HG02642 (cell line): ENCODE data around the gene ATP2A3.

Source experiments
- ATAC-seq: cut with Tn5 transposase; IDR thresholded peaks from one replicate; pipeline ENCODE4 v1.9.1; 2021; ENCODE audit warnings: mild to moderate bottlenecking; ENCODE audit not compliant: unreplicated experiment, poor library complexity

The ATP2A3 gene

DNA sequence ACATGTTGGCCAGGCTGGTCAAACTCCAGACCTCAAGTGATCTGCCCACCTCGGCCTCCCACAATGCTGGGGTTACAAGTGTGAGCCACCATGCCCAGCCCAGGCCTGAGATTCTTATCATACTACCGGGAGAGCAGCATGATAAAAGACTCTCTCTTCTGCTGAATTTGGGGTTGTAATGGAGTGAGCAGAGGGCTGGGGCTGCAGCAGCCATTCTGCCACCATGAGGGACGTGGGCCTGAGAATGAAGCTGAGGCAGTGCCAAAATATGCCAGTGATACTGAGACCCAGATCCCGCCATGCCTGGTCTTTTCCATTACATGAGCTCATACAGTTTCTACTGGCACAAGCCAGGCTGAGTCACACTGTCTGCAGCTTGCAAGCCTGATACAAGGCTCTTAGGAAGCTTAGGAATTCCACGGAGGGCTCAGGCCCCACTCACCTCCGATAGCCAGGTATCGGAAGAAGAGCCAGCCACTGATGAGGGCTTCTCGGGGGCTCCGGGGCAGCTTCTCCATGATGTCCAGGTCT, 28.3 kb downstream of the ATP2A3 start:
- no peak for ATAC-seq

DNA sequence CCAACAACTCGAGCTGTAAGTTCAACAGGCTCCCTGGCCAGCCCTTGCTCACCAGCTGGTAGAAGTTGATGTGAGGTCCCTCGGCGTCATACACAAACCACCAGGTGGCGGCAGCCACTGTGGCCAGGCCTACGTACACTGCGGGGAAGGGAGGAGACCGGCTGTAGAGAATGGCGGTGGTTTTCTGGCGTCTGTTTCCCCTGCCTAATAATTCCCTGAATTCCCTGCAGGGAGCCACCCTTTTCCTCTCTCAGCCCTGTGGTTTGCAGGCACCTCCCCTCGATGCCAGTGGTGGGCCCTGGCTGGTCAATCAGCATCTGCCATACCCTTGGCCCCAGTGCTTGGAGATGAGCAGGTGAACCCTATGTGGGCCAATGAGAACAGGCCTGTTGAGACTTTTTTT, 29.1 kb downstream of the ATP2A3 start:
- no peak for ATAC-seq

DNA sequence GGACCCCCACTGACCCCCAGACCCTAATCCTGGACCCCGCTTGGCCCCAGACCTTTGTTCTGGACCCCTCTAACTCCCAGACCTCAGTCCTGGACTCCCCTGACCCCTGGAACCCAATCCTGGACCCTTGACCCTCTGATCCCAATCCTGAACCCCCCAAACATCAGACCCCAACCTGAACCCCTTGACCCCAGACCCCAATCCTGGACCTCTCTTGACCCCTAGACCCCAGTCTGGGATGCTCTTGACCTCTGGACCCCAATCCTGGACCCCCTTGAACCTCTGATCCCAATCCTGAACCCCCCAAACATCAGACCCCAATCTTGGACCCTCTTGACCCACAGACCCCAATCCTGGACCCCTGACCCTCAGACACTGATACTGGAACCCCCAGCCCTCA, 34.5 kb downstream of the ATP2A3 start:
- ATAC-seq, result no peak

DNA sequence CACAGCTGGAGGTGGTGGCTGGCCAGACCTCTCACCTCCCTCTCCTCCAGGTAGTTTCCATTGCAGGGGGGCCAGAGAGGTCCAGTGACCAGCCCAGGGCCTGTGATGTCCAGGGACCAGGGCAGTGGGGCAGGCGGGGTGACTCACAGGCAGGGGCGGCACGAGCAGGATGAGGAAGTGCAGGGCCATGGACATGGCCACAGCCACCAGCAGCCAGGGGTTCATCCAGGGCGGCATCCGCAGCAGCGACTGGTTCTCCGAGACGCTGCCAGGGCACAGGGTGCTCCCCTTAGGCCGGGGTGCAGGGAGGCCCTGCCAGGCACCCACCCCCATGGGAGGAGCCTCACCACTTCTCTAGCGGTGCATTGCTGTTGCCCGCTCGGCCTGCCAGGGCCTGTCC, 35.1 kb downstream of the ATP2A3 start:
- no peak for ATAC-seq

DNA sequence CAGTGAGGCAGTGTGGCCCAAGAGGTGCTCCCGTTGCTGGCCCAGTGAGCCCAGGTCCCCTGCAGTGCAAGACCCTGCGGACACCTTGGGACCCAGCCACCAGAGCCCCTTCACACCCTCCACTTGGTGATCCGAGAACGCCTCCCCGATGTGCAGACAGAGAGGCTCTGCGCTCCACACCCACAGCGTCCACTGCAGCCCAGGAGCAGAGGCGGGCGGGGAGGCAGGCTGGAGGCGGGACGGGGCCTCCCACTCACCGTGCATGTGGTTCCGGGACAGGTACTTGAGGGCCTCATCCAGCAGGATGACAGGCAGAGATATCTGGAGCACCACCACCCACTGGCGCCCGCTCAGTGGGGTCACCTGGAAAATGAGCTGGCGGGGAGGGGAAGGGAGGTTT, 35.8 kb downstream of the ATP2A3 start:
- ATAC-seq, result no peak

DNA sequence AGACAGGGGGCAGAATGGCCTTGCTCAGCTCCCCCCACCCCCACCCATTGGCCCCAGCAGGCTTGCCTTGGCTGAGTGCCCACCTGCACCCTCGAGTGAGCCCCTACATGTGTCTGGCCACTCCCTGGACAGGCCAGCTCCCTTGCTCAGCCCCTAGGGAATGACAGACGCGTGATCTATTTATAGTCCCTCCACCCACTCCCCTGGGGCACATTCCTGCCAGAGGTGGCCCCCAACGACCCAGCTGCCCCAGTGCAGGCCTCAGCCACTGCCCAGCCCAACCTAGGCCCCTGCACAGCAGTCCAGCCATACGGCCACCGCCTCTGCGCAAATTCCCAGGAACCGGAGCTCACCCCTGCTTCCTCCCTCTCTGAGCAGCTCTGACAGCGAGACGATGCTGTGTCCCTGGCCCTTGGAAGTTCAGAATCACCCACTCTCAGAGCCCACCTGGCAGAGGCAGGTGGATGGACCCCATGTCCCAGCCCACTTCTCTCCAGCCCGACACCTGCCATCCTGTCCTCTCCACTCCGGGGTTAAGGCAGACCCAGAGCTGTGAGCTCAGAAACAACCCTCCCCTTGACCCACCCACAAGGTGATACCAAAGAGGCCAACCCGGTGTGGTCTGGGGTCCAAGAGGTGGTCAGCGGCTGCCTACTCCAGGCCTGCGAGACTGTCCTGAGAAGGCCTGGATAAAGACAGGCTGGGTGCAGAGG, 36.5 kb downstream of the ATP2A3 start:
- ATAC-seq, result no peak

DNA sequence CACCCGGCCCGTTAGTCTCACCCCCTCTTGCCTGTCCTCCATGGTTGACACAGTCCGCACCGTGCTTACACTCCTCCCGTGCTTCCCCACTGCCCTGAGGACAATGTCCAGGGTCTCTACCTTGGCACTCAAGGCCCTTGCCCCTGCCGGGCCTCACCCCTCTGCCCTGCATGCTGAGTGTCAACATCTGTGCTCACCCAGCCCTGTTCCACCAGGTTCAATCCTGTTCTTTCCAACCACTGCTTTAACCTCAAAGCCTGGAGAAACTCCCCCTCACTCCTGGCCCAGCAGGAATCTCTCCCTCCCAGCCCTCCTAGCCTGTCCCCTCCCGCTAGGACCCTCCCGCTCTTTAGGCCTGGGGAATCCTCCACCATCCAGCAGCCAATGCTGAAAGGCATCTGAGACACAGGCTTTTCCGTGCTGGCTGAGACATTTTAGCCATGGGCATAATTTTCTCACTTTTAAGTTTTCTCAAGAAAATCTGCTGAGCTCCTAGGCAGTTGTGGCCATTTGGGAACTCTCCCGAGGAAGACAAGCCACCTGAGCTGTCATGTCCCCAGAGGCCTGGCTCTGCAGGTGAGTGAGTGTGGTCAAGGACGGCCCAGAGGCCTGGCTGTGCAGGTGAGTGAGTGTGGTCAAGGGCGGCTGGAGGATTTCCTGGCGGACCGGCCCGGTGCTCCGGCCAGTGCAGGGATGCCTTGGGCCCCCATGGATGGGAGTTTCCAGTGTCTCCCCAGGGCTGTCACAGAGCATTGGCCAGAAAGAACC, 37.2 kb downstream of the ATP2A3 start:
- no peak for ATAC-seq

DNA sequence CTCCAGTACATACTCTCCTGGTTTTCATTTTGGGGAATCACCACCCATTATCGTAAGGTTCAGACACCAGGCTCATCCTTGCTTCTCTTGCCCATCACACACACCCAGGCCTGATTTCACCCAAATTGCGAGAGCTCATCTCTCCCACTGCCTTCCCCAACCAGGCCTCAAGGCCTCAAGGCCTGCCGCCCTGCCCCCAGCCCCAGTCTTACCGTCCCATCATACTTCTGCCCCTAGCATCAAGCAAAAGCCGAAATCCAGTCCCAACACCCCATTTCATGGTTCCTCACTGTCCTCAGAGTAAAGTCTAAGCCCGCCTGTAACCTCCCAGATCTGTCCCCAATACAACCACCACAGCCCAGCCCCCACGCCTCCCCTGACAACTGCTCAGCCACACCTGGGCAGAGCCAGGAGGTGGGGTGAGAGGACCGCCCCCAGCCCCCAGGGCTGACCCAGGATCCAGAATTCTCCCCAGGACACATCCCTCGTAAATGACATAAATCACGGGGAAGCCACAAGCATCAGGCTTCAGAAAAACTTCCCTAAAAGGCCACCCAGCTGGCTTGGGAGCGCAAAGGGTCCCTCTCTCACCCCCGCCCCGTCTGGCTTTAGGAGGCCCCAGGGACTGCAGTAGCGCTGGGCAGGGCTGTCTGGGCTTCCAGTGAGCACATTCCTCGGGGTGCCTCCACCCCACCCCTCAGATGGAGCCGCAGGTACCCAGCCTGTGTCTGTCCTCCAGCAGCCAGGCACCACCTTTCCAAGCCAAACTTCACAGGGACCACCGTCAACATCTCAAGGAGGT, 38.4 kb downstream of the ATP2A3 start:
- ATAC-seq, result no peak

DNA sequence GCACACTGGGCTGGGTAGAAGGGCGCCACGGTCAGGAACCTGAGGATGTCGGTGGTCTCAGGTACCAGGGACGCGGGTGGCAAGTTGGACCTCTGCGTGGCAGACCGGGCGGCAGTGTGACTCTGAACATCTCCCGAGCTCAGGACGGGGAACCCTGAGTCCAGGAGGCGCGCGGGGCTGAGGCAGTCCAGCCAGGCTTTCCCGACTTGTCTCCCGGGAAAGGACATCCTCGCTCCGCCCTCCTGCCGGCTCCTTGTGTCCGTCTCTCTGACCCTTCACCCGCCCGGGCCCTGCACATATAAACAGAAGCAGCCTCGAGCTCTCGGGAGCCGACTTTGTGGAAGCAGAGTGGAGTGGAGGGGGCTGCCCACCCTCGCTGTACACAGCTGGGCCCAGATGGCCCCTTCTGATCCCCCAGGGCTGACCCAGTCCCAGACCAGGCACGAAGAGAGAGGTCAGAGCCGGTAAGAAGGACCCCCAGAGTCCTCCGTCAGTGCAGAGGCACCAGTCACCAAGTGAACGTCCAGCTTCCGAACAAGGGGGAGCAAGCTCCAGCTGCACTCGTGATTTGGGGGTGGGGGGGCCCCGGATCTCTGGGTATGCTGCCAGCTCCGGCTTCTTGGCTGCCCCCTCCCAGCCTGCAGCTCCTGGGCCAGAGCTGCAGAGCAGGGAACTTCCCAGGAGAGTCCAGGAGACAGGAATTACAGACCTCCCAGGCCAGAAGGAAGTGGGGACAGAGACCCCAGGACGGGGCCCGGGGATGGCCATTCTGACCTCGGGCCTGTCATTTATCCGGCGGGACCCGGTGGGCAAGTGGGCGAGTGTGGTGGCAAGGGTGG, 39.5 kb downstream of the ATP2A3 start:
- ATAC-seq, result no peak

DNA sequence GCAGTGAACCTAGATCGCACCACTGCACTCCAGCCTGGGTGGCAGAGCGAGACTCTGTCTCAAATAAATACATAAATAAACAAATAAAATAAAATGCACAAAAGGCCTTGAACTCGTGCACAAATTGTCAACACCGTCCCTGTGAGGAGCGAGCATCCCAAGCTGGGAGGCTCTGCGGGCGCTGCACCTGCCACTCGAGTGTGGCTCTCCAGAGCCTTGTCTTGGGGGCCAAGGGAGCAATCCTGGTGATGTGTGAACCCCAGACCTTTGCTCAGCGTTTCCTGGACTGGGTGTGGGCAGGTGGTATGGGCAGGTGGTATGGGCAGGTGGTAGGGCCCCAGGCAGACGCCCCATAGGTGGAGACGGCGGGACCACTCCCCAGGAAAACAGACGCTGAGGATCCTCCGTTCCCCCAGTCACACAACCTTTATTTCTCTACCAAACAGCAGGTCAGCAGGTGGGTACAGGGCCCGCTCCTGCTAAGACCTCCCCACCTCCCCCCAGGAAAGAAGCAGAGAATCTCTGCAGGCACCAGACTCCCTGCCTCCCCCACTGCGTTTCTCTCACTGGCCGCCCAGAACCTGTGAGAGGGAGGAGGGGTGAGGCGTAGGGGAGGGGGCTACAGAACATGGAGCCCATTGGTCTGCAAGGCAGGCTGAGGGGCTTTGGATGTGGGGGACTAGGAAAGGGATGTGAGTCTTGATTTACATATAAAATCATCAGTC, 40.6 kb downstream of the ATP2A3 start:
- ATAC-seq, result no peak

DNA sequence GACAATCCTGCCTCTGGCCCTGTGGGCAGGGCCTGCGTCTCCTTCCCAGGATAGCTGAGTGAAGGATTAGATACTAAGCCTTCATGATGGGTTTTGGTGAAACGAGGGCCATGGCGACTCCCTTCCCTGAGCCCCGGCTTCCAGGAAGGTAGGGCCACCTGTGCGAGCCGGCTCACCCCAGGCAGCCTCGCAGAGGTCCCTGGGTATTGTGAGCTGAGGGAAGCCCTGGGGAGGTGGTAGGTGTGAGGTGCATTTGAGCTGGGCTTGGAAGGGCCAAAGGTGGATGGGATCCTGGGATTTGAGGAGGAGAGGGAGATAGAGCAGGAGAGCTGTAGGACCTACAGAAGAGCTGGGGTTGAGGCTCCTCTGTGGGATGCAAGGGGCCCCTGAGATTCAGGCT, 41.5 kb downstream of the ATP2A3 start:
- ATAC-seq, result no peak

DNA sequence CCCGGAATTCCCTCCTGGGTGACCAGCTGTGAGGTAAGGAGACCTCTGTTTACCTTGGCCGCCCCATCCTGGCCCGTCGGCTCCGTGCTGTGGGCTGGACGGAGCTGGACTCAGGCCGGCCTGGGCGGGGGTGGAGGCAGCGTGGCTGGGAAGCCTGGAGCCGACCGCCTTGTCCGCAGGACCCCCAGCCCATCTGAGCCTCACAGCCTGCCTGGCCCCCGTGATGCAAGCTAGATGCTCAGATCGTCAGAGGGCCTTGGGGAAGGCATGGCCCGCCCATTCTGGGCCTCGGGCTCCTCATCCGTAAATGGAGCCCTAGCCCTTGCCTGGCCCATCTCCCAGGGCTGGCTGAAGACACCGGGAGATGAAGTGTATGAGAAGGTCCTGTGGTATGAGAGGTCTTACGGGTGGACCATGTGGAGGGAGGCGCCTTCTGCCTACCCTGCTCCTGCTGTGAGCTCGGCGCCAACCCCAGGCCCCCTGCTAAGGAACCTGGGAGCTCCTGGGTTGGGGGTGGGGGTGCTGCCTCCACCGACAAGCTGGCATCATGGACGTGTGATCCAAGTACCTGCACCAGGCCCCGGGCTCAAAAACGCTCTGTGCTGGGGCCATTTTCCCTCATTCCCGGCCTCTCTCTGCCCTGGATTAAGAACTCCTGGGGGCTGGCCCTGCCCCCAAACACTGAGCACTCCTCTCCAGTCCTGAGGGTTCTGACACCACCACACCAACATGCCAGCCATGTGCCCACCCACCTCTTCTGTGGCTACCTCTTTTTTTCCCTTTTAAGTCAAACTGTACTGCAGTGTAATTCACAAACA, 42.5 kb downstream of the ATP2A3 start:
- ATAC-seq, result no peak

DNA sequence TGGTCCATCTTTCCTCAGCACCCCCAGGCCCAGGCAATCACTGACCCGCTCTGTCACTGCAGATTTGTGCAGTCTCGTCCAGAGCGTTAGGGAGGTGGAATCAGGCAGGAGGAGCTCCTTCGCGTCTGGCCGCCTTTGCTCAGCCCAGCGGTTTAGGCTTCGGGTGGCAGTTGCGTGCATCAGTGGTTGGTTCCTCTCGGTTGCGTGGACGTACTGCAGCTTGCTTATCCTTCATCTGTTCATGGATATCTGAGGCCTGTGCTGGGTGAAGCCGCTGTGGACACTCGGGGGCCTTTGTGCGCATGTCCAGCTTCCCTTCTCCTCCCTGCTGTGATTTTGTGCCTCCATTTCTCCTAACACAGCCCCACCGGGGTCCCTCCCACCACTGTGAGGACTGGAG, 43.2 kb downstream of the ATP2A3 start:
- no peak for ATAC-seq

DNA sequence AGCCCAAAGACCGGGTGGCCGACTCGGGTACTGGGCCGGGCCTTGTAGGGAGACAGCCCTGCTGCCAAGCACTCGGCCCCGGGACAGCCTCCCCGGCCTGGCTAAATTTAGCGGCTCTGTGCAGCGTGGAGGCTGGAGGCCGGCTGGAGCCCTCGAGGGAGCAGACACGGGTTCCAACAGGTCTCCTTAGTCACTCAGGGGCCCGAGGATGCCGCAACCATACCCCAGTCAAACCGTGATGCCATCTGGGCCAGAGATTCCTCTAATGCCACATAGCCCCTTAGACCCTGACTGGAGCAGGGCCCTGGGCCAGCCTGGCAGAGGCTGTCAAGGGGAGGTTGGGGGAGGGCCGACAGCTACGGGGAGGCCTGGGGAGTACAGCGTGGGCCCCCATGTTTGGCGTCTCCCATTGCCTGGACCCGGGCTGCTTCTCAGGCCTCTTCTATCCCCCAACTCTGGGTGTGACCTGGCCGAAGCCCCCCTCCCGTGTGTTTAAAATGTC, 45.1 kb downstream of the ATP2A3 start:
- no peak for ATAC-seq

DNA sequence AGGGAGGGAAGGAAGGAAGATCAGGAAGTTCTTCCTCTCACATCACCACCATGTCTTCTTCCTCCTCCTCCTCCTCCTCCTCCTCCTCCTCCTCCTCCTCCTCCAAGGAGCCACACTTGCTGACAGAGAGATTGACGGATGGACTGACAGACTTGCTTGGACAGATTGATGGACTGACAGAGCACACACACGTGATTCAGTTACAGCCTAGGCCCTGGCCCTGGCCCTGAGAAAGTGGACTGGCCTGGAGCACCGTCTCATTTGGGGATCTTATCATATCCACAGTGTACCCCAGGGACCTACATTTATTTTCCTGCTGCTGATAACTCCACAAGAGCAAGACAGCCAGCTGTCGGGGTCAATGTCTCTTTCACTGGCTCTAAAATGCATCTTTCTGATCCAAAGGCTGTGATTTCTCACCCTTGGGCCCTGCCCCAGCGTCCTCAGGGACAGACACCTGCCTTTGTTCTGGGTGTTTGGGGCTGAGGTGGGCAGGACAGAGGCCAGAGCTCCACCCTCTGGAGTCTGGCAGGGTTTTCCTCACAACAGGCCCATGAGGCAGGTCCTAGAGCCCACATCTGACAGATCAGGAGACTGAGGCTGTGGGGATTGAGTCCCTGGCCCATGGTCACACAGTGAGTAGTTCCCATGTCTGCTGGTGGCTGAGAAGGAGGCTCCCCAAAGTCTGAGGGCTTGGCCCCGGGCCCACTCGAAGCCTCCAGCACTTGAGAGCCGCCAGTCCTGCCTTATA, 45.7 kb downstream of the ATP2A3 start:
- ATAC-seq, result no peak

DNA sequence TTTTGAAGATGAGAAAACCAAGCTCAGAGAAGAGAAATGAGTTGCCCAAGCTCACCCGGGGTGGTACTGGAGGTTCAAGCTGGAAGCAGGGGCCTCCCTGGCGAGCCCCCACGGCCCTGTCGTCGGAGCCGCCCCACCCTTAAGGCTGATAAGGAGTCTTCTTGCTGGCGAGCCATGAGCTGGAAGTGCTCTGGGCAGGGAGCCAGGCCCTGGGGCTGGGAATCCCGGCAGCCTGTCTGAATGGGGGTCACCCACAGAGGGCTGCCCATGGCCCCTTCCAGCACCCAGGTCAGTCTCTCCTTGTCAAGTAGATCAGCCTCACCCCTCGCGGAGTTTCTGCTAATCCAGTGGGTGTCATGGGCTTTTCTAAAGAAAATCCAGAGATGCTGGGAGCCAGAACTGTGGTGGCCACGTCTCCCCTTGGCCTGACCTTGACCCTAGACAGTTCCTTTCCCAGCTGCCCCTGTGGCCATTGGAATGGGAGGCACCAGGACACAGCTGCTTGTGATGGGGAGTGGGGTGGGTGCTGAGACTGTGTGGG, 46.8 kb downstream of the ATP2A3 start:
- no peak for ATAC-seq

DNA sequence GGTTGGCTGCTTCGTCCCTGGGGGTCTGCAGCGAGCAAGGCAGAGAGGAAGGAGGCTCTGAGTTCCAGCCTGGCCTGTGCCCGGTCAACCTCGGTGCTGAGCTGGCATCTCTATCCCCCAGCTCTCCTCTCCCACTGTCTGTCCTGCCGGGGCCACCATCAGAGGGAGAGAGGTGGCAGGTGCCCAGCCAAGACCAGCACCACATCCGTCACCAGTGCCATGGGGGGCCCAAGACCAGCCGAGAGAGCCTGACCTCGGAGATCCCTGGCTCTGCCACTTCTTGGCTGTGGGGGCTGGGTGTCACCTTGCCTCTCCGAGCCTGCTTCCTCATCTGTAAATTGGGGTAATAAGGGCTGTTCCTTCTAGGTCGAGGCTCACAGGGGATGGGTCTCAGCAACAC, 47.4 kb downstream of the ATP2A3 start:
- no peak for ATAC-seq
